ENCODE data around the gene DNAJA4.

Gene DNAJA4

GRCh38 chr15:78276064-78276943, 11.9 kb downstream of the DNAJA4 start:
- Histone ChIP-seq H4K20me1 (ENCODE audit: insufficient read depth, low read length, poor library complexity, severe bottlenecking) (no peaks in the 10 kb centered on the region), H3K9me3 (ENCODE audit: insufficient read depth, low read depth, low read length) (no peaks in the 10 kb centered on the region), H3K9me2 (replicated peaks; ENCODE audit: low read depth, low read length) (no peaks in the 10 kb centered on the region), H3K79me2 (ENCODE audit: insufficient read depth, low read length) (no peaks in the 10 kb centered on the region), H3K27me3 (ENCODE audit: insufficient read depth, low read length, poor library complexity, severe bottlenecking) (no peaks in the 10 kb centered on the region), H3F3A (ENCODE audit: low read depth) (no peaks in the 10 kb centered on the region), H3K36me3 (ENCODE audit: insufficient read depth, low read length) (0 out of 2 replicates have a peak, but pooled peaks cover 2% of the 10 kb centered on the region), H3K4me2 (ENCODE audit: low read depth, low read length, poor library complexity, severe bottlenecking) (no peak overlapping the region), H3K4me1 (ENCODE audit: insufficient read depth, low read length, poor library complexity, severe bottlenecking) (no peaks in the 10 kb centered on the region), H3K9ac (ENCODE audit: low read depth, low read length, poor library complexity, severe bottlenecking) (no peak overlapping the region), H3K4me3 (ENCODE audit: low read length, poor library complexity, severe bottlenecking) (no peak overlapping the region), H2AFZ (ENCODE audit: low read length) (no peak overlapping the region)
- TF ChIP-seq CTCF (conservative IDR thresholded peaks at IDR 0.05; ENCODE audit: low read length) (no peak), EZH2phosphoT487 (IDR thresholded peaks at IDR 0.05; ENCODE audit: borderline replicate concordance) (no peak)

GRCh38 chr15:78280319-78281072, 16.1 kb downstream of the DNAJA4 start:
- H3K9me3 ChIP-seq (ENCODE audit: insufficient read depth, low read depth, low read length) = no peaks in the 10 kb centered on the region
- H3K4me2 ChIP-seq (ENCODE audit: low read depth, low read length, poor library complexity, severe bottlenecking) = no peak overlapping the region
- no peaks in the 10 kb centered on the region for H4K20me1 ChIP-seq (ENCODE audit: insufficient read depth, low read length, poor library complexity, severe bottlenecking)
- H3K4me1 ChIP-seq (ENCODE audit: insufficient read depth, low read length, poor library complexity, severe bottlenecking) = no peaks in the 10 kb centered on the region
- no peak overlapping the region for H3K4me3 ChIP-seq (ENCODE audit: low read length, poor library complexity, severe bottlenecking)
- no peaks in the 10 kb centered on the region for H3K9me2 ChIP-seq (replicated peaks; ENCODE audit: low read depth, low read length)
- H3K36me3 ChIP-seq (ENCODE audit: insufficient read depth, low read length) = peaks cover 17% of the 10 kb centered on the region; the same call in 1 of the 2 replicates
- no peaks in the 10 kb centered on the region for H3K27me3 ChIP-seq (ENCODE audit: insufficient read depth, low read length, poor library complexity, severe bottlenecking)
- H3K9ac ChIP-seq (ENCODE audit: low read depth, low read length, poor library complexity, severe bottlenecking) = no peak overlapping the region
- H3K79me2 ChIP-seq (ENCODE audit: insufficient read depth, low read length) = no peaks in the 10 kb centered on the region
- no peak overlapping the region for H2AFZ ChIP-seq (ENCODE audit: low read length)
- no peak for TF ChIP-seq CTCF (conservative IDR thresholded peaks at IDR 0.05; ENCODE audit: low read length)
- TF ChIP-seq EZH2phosphoT487 (IDR thresholded peaks at IDR 0.05; ENCODE audit: borderline replicate concordance) = no peak
- no peaks in the 10 kb centered on the region for H3F3A ChIP-seq (ENCODE audit: low read depth)

GRCh38 chr15:78282324-78282723, 18.0 kb downstream of the DNAJA4 start:
- H3K36me3 ChIP-seq (ENCODE audit: insufficient read depth, low read length) = peaks cover 17% of the 10 kb centered on the region; the same call in 1 of the 2 replicates
- no peak overlapping the region for H3K9ac ChIP-seq (ENCODE audit: low read depth, low read length, poor library complexity, severe bottlenecking)
- TF ChIP-seq EZH2phosphoT487 (IDR thresholded peaks at IDR 0.05; ENCODE audit: borderline replicate concordance) (no peak), CTCF (conservative IDR thresholded peaks at IDR 0.05; ENCODE audit: low read length) (no peak)

More at GRCh38 chr15:78282324-78282723, 18.0 kb downstream of the DNAJA4 start:
- H2AFZ ChIP-seq (ENCODE audit: low read length) = no peak overlapping the region
- H3K4me1 ChIP-seq (ENCODE audit: insufficient read depth, low read length, poor library complexity, severe bottlenecking) = no peaks in the 10 kb centered on the region
- no peaks in the 10 kb centered on the region for H3K9me2 ChIP-seq (replicated peaks; ENCODE audit: low read depth, low read length)
- no peak overlapping the region for H3K4me2 ChIP-seq (ENCODE audit: low read depth, low read length, poor library complexity, severe bottlenecking)
- no peaks in the 10 kb centered on the region for H3K9me3 ChIP-seq (ENCODE audit: insufficient read depth, low read depth, low read length)
- H3F3A ChIP-seq (ENCODE audit: low read depth) = no peaks in the 10 kb centered on the region
- H3K4me3 ChIP-seq (ENCODE audit: low read length, poor library complexity, severe bottlenecking) = no peak overlapping the region
- no peaks in the 10 kb centered on the region for H3K27me3 ChIP-seq (ENCODE audit: insufficient read depth, low read length, poor library complexity, severe bottlenecking)
- no peaks in the 10 kb centered on the region for H4K20me1 ChIP-seq (ENCODE audit: insufficient read depth, low read length, poor library complexity, severe bottlenecking)
- H3K79me2 ChIP-seq (ENCODE audit: insufficient read depth, low read length) = no peaks in the 10 kb centered on the region

Data from Loucy (cell line).